Fibroblast of skin of right quadriceps (primary cell): ENCODE data around the gene FOXA3.

Experiments used
- DNase-seq: peaks from one replicate; pipeline ENCODE4 v3.0.0-alpha.2; 2013

FOXA3 gene

DNA sequence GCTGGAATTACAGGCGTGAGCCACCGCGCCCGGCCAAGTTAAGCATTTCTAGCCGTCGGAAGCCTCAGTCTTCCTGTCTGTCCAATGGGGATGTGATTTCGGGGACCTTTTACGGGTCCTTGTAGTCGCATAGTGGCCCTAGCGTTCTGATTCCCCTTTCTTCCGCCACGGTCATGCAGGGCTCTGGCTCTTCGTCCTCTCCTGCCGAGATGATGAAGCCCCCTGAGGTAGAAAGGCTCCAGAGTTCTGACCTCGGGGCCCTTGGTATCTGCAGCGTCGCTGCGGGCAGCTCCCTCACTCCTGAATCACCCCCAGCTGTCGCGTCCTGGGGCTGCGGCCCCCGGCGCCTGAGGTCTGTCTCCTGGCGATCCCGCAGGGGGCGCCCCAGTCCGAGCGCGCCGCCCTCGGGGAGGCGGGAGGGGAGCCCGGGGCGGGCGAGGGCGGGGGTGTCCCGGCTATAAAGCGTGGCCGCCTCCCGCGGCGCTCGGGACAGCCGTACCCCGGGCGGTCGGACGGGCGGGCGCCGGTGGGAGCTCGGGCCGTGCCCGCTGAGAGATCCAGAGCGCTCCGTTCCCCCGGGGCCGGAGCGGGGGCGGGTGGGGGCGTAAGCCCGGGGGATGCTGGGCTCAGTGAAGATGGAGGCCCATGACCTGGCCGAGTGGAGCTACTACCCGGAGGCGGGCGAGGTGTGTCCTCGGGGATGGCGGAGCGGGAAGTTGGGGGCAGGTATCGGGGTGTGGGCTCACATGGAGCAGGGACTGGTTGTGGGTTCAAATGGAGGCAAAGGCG is at the start of gene FOXA3:
FOXA3 (plus strand) TSS at position 487 of the 789 bp plus-strand sequence; CDS start at position 618, 131 bp downstream.
- DNase-seq = peak; percentile 25

DNA sequence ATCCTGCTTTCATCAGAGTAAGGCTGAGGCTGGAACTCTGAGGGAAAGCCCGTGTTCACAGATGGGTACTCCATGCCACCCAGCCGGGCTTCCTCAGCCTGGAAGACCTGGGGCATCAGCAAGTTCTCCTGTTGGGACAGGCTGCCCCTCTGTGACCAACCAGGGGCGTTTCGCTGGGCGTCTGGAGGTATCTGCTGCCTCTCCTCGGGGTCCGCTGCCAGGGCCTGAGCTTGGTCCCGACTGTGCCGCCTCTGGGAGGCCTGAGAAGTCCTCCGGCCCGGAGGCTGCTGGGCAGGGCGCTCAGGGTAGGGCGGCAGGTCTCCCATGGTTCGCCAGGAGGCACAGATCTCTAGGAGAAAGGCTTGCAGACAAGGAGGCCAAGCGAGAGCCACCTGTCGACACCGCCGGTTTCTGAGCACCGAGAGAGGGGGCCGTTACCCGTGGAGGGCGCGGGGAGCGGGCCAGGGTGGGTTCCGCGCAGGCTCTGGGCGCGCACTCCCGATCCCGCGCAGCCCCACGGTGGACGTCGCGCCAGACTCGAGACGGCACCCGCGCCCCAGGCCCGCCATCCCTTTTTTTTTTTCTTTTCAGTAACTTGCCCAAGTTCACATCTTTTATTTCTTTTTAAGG is 49.2 kb upstream of the FOXA3 start, which contains the start of gene RSPH6A:
RSPH6A (minus strand) TSS at position 458 of the 630 bp plus-strand sequence; CDS start at position 326, 132 bp downstream.
- no peak for DNase-seq

DNA sequence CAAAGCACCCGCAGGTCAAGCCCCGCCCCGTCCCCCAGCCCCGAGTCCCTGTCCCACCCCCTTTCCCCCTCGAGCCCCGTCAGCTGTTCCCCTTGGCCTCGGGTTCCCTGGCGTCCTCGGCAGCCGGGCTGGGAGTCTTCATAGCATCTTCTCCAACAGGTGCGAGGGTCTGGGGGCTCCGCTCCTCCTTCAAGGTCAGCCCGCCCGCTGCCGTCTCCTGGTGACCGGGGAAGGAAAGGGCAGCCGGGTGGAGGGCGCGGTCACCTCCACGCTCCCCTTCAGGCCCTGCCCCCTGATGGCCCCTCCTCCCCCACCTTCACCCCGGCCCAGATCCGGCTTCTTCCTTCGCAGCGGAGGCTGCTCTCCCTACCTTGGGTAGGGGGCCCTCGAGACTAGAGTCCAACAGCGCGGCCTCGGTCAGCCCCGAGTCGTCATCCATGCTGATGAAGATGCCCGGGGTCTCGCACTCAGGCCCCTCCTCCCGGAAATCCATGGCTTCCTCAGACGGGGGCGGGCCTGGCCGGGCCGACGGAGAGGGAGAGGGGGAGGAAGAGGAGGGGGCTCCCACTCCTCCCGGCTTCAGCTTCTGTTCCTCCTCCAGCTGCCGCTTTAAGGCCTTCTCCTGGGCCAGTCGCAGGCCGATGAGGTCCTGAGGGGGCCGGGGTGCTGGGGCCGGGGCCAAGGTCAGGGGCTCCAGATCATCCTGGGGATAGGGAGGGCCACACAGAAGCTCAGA is 48.5 kb upstream of the FOXA3 start:
- DNase-seq = no peak

DNA sequence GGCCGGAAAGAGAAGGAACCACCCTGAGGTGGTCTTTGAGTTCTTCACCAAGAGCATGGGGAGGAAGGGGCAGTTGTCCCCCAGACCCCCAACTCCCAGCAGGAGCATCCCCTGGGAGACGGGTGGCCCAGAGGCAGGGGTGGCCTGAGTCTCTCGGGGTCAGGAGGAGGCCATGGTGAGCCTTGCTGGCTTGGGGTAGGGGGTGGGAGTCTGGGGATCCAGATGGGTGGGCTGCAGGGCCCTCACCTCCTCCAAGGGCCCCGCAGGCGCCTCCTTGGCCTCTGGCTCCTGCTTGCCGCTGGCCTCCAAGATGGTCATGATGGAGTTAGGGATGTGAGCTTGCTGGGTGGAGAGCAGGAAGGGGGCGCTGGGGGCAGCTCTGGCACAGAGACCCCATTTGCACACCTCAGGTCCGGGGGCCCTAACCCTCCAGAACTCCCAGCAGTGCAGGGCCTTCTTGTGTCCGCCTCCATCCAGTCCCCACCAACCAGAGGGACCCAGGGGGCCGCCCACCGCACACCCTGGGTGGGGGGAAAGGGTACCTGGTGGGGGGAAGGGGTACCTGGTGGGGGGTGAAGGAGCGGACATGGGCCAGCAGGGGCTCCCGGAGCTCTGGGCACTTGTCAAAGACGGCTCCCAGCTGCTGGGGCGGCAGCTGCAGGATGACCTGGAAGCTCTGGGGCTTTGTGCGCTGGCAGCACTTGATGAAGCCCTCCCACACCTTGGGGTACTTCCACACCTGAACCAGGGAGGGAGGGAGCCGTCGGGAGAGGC is 47.7 kb upstream of the FOXA3 start:
- DNase-seq = no peak

DNA sequence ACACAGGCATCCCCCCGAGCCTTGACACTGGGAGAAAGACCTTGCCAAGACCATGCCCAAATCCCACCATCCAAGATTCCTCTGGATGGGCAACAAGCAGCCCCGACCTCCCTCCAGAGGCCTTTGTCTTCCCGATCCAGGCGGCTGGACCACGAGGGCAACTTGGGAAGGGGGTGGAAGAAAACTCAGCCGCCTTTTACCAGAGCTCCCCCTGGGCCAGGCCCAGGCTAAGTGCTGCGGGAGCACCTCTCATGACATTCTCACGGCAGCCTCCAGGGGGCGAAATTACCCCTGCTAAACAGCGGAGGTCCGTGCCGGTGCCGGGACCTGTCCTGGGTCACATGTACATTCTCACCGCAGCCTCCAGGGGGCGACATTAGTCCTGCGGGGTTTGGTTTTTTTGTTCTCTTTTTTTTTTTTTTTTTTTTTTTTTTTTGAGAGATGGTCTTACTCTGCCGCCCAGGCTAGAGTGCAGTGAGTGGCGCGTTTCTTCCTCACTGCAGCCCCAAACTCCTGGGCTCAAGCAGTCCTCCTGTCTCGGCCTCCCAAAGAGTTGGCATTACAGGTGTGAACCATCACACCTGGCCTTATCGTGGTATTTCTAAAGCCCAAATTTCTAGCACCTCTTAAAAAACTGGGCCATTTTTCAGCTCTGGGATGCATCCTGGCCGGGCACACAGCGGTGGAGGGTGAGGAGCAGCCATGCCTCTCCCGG is 47.0 kb upstream of the FOXA3 start:
- DNase-seq = peak; percentile 91

- no peak for DNase-seq
Measured at GRCh38 chr19:45817725-45818301, 46.3 kb upstream of the FOXA3 start.

DNA sequence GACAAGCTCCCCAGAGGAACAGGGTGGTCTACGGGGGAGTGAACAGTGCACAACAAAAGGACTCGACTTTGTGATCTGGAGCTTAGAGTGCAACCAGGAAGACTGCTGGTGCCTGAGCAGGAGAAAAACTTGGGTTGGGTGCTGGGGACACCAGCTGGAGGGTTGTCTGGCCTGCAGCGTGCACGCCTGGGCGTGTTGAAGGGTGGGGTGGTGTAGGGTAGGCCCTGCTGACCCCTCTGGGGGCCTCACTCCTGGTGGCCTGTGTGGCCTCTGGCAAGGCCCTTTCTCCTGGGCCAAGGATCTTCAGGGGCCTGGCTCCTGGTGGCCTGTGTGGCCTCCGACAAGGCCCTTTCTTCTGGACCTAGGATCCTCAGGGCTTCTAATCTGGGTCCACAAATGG is 44.4 kb upstream of the FOXA3 start:
- no peak for DNase-seq

- DNase-seq = no peak
Measured at GRCh38 chr19:45820413-45821102, 43.6 kb upstream of the FOXA3 start.

- no peak for DNase-seq
Measured at GRCh38 chr19:45821103-45821521, 43.0 kb upstream of the FOXA3 start.

DNA sequence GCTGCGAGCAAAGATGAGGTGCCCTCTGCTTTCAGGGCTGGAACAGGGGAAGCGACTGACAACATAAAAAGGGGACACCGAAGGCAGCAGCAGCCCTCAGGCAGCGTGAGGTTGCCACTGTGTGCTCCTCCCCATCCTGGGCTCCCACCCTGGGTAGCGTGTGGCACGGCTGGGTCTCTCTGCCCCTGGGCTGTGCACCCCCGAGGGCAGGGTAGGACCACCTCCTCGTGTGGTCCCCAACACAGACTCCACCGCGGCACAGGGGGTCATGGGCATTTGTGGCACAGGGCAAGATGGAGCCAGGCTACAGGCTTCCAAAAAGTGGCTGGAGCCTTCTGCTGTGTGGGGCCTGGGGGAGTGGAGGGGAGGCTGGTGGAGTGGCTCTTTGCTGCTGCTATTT is 42.6 kb upstream of the FOXA3 start:
- no peak for DNase-seq

DNA sequence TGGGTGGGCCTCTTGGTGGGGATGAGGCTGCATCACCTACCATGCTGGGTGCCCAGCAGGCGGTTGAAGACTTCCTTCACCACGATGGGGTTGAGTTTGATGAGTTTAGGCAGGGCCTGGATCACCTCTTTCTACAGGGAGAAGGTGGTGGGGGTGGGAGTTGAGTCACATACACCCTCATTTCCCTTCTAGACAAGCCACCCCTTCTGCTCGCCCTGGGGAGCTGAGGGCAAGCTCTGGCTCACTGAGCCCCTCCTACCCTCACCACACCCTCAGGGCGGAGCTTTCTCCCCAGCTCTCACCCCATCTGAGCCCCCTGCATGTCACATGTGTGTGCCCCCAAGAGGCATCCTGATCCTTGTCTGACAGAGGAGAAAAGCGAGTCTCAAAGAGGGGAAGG is 41.4 kb upstream of the FOXA3 start:
- DNase-seq = no peak

- no peak for DNase-seq
Measured at GRCh38 chr19:45823182-45823581, 40.9 kb upstream of the FOXA3 start.

- no peak for DNase-seq
Measured at GRCh38 chr19:45824041-45824471, 40.1 kb upstream of the FOXA3 start.

DNA sequence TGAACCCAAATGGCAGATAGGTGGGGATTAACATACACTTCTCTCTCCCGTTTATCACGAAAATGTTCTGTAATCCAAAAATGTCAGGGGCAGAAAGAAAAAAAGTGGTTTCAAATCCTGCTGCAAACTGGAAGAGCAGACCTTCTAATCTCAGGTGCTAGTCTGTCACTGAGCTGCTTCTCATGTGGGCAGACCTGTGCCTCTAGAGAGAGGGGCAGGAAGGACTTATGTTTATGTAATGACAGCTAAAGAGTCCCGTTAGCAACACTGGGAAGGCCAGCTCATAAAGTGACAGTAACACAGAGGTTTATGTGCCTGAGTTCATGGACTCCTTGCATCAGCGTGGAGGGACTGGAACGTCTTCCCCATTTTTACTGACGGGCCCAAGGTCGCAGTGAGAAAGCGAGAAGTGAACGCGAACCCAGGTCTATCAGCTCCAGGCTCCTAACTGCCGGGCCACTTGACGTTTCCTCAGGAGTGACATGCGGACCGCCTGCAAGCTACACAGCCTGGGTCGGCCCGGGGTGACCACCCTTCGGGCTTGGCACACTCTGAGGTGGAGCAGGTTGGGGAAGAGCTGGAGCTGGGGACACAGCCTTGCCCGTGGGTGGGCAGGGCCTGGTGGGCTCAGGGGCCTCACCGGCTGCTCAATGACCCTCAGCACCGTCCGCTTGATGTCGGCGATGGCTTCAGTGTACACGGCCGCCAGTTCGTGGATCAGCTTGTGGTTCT is 39.4 kb upstream of the FOXA3 start:
- DNase-seq = no peak

- no peak for DNase-seq
Measured at GRCh38 chr19:45825263-45825605, 38.9 kb upstream of the FOXA3 start.

- no peak for DNase-seq
Measured at GRCh38 chr19:45825917-45826893, 37.9 kb upstream of the FOXA3 start.

DNA sequence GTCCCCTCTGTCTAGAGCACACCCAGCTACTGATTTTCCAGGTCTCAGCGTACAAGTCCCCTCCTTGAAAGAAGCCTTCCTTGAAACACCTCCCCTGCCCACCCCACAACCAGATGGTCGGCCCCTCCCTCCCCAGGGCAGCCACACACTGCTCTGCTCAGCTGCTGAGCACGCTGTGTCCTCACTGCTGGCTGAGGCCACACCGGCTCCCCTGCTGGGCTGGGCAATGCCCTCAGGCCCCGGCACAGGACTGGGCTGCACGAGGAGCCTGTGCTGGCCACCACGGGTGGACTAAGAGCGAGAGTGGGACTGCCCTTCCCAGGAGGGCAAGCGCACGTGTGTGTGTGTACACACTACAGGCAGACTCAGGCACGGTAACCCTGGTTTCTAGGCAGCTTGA is 37.2 kb upstream of the FOXA3 start:
- DNase-seq = no peak

GRCh38 chr19:45827459-45828093 is 36.5 kb upstream of the FOXA3 start:
- DNase-seq = no peak

DNA sequence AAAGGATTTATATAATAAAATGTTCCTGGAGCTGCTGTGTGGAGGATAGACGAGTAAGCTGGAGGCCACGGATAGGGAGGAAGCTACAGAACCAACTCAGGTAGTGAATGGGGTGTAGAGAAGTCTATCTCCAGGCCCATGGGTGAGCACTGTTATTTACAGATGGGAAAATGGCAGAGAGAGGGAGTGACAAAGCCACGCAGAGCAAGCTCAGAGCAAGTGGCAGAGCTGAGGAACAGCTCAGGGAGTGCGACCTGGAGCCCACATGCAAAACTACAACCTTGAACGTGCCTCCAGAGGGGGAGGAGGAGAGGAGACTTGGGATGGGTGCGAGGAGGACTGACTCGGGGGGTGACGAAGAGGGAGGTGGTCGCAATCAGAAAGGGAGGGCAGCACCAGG is 35.6 kb upstream of the FOXA3 start:
- DNase-seq = no peak
